ENCODE data around the gene BICDL2. TPM values are rescaled to one million over a fixed set of nuclear protein-coding genes. Genes with fewer than 3 reads are reported as not detected.

The BICDL2 gene
- total and polyA plus RNA-seq, 2 of the 8 experiments (the other 6 are each of a cell fraction or from before 2014, with no cell fraction given), result 7.3 to 15.9 TPM

DNA sequence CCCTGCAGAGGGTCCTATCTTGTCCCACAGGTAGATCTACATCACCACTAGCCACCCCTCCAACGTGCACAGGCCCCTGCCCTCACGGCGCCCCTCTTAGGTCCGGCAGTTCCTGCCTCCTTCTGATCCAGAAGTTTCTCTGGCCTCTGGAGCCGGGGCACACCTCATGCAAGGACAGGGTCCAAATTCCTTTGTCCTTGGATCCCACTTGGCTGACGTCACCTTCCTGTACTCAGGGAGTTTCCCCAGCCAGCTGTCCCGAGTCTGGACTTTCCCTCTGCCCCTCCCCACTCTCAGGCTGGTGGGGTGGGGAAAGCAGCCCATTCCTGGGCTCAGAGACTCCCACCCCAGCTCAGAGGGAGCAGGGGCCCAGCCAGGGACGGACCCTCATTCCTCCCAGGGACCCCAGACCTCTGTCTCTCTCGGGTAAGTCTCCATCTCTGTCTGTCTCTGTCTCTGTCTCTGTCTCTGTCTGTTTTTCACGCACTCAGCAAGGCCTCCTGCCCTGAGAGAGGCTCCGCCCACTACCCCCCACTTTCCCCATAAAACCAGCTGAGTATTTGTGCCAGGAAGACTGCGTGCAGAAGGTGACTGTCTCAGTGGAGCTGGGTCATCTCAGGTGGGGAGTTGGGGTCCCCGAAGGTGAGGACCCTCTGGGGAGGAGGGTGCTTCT lies 28.5 kb upstream of the BICDL2 start, which contains the start of gene IL32 (continued):
- TF ChIP-seq, protein P1, sequence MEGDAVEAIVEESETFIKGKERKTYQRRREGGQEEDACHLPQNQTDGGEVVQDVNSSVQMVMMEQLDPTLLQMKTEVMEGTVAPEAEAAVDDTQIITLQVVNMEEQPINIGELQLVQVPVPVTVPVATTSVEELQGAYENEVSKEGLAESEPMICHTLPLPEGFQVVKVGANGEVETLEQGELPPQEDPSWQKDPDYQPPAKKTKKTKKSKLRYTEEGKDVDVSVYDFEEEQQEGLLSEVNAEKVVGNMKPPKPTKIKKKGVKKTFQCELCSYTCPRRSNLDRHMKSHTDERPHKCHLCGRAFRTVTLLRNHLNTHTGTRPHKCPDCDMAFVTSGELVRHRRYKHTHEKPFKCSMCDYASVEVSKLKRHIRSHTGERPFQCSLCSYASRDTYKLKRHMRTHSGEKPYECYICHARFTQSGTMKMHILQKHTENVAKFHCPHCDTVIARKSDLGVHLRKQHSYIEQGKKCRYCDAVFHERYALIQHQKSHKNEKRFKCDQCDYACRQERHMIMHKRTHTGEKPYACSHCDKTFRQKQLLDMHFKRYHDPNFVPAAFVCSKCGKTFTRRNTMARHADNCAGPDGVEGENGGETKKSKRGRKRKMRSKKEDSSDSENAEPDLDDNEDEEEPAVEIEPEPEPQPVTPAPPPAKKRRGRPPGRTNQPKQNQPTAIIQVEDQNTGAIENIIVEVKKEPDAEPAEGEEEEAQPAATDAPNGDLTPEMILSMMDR (IDR thresholded peaks at IDR 0.05; ENCODE audit: control extremely low read depth in 1 of 3, insufficient read depth in 1 of 3, low read depth in 1 of 3, low read length in 3 of 3), result no peak

All from H1 (cell line).